GM12801 (cell line): ENCODE results near the gene ZNF689.

Experiments used
- TF ChIP-seq, protein P1 (sequence below): IDR thresholded peaks from one replicate; pipeline ENCODE4 v1.5.1; 2011; ENCODE audit warnings: control low read depth; ENCODE audit not compliant: insufficient read length; ENCODE audit errors: extremely low read depth

ZNF689 gene

DNA sequence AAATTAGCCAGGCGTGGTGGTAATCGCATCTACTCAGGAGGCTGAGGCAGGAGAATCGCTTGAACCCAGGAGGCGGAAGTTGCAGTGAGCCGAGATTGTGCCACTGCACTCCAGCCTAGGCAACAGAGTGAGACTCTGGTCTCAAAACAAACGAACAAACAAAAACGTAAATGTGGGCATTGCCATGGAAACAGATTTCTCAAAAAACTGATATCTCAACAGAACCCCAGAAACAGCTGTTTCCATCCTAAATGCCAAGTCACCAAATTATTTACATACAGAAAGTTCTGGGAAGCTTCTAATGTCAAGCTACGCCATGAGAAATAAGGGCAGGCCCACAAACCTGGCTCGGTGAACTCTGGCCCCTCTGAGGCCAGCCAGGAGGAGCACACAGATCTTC is 16.0 kb upstream of the ZNF689 start:
- TF ChIP-seq, protein P1, sequence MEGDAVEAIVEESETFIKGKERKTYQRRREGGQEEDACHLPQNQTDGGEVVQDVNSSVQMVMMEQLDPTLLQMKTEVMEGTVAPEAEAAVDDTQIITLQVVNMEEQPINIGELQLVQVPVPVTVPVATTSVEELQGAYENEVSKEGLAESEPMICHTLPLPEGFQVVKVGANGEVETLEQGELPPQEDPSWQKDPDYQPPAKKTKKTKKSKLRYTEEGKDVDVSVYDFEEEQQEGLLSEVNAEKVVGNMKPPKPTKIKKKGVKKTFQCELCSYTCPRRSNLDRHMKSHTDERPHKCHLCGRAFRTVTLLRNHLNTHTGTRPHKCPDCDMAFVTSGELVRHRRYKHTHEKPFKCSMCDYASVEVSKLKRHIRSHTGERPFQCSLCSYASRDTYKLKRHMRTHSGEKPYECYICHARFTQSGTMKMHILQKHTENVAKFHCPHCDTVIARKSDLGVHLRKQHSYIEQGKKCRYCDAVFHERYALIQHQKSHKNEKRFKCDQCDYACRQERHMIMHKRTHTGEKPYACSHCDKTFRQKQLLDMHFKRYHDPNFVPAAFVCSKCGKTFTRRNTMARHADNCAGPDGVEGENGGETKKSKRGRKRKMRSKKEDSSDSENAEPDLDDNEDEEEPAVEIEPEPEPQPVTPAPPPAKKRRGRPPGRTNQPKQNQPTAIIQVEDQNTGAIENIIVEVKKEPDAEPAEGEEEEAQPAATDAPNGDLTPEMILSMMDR = no peak

DNA sequence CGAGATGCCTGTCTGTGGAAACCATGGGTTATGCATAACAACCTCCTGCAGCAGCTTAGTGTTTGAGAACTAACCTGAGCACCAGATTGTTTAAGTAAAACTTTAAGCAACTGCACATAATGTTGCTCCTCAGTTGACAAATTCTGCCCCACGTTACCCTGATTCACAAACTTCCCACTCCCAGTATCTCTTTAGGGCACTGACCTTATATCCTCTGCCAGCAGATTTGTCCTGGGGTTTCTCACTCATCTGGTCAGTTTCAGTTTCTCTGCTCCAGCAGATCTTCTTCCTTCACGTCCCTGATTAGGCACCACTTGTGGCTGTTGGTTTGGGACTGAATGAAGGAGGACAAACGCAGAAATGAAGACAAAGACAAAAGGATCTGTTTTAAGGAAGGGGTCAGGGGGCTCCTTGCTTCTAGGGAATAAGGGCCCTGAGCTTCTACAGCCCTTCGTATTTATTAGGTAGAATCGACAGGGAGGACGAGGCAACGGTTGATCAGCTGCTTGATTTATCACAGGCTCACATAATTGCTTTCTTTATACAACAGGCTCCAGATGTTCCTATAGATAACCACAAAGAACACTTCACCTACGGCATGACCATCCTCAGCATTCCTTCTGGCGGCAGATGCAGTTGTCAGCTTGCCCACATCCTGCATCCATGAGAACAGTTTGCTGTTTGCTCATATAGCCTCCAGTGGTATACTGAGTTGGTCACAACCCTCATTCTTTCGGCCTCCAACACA is 13.5 kb upstream of the ZNF689 start:
- TF ChIP-seq, protein P1 = no peak

DNA sequence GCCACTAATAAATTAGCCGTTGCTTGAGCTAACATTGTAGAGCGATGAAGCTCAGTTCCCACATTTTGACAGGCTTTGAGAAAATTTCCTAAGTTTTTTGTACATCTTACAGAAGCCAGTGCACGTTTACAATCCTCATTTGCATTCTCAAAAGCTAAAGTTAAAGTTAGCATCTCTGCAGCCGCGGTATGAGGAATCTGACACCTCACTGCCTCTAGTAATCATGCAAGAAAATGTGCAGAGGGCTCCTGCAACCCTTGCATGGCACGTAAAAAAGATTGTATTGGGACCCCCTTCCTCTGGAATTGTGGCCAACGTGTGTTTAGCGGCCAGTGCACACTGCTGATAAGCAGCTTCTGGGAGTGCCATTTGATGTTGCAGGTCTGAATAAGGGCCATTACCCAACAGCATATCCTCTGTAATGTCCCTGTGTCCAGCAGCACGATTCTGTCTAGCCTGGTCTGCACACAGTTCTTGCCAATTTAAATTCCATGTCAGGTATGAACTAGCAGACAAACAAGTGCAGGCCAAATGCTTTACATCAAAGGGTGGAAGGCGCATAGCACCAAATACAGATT is 12.4 kb upstream of the ZNF689 start:
- TF ChIP-seq, protein P1 = no peak

DNA sequence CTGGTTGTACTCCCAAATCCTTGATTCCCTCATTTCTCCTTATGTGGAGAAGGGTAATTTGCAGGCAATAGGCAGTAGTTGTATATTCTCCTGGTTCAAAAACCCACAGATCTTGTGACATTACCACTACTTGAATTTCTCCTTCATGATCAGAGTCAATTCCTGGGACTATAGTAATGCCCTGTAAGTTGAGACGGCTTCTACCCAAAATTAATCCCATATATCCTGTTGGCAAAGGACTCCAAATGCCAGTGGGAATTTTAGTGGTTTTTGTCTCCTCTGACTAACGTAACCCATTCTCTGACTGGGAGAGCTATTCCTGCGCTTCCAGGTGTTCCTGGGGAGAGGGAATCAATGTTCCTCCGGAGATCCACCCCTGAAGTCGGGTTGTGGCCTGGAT is 11.6 kb upstream of the ZNF689 start:
- TF ChIP-seq, protein P1 = no peak

DNA sequence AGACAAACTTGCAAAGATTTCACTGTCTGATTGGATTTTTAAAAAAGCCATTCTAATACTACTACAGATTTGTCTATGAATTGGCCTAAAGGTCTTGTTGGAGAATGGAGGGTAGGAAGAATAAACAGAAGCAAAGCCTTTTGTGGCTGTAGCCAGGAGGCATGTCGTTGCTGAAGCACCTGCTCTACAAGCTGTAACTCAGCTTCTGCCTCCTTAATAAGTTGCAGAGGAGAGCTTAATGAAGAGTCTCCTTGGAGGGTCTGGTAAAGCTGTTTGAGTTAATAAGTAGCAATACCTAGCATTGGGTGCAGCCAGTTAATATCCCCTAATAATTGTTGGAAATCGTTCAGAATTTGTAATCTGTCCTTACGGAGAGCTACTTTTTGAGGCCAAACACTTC is 10.0 kb upstream of the ZNF689 start:
- TF ChIP-seq, protein P1 = no peak

DNA sequence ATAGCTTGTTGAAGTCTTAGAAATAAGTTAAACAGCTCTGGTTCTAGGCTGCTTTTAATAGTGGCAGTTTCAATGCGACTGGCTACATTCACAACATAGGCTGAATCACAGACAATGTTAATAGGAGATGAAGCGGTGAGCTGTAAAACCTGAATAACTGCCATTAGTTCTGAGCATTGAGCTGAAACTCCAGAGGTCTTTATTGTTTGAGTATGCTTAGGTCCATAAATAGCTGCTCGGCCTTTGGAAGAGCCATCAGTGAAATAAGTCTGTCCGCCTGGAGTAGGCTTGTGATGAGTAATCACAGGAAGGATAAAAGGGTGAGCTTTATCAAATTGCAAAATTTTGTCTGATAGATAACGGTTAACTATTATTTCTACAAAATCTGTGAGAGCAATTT is 9.4 kb upstream of the ZNF689 start:
- TF ChIP-seq, protein P1 = no peak

DNA sequence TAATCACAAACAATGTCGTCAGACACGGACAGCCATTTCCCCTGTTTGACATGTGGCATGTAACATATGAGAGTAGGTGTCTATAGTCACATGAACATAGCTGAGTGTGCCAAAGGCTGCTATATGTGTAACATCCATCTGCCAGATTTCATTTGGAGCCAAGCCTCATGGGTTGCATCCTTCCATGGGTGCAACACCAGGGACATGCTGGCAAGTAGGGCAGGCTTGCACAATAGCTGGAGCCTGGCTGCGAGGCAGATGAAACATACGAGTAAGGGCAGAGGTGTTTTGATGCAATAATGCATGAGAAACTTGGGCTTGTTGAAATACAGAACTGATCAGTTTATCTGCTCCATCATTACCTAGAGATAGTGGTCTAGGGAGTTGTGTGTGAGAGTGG is 9.0 kb upstream of the ZNF689 start:
- TF ChIP-seq, protein P1 = no peak
